H1 (cell line): ENCODE measurements around the gene TMSB10. TPM values are rescaled to one million over a fixed set of nuclear protein-coding genes. Genes with fewer than 3 reads are reported as not detected.

Source experiments
- CTCF ChIA-PET: fragments of 300-600 bp; sonication (Branson Sonifier 250); formaldehyde crosslinking; loops from one replicate; lab custom pipeline; 2021; ENCODE audit not compliant: partially characterized antibody; lab: Charles Lee
- POLR2A ChIA-PET: fragments of 300-600 bp; sonication (Branson Sonifier 250); formaldehyde crosslinking; loops from one replicate; lab custom pipeline; 2021; ENCODE audit warnings: inconsistent platforms; ENCODE audit not compliant: partially characterized antibody; lab: Charles Lee
- DNase-seq, 2 experiments: peaks; one replicate each; pipeline versions ENCODE4 v3.0.0 to v3.0.0-alpha.2; 2010 to 2022; ENCODE audit warnings: low spot score in 2 of 2, low read depth in 1 of 2, mixed read lengths in 1 of 2
- FAIRE-seq: peaks from 2 replicates; lab custom pipeline; 2011; peaks lifted over from hg19 to GRCh38; lab: Jason Lieb, UNC
- H2AFZ ChIP-seq: 2 replicates; pipeline ENCODE4 v1.8.1; 2012; ENCODE audit warnings: low read length, inconsistent platforms
- H2AK5ac ChIP-seq: 2 replicates; pipeline ENCODE4 v1.6.1; 2013; ENCODE audit warnings: low read depth, low read length
- H2BK120ac ChIP-seq: replicated peaks from 2 replicates; pipeline ENCODE3; 2013; ENCODE audit warnings: low read depth, low read length, inconsistent platforms
- H2BK12ac ChIP-seq: 2 replicates; pipeline ENCODE4 v1.6.1; 2013; ENCODE audit warnings: low read depth, low read length
- H2BK15ac ChIP-seq: 2 replicates; pipeline ENCODE4 v1.6.1; 2013; ENCODE audit warnings: low read length
- H2BK20ac ChIP-seq: 2 replicates; pipeline ENCODE4 v1.6.1; 2013; ENCODE audit warnings: low read length
- H2BK5ac ChIP-seq: 2 replicates; pipeline ENCODE4 v1.6.1; 2013; ENCODE audit warnings: low read depth, low read length
- H3K14ac ChIP-seq: 2 replicates; pipeline ENCODE4 v1.6.1; 2013; ENCODE audit warnings: inconsistent platforms; ENCODE audit not compliant: insufficient read length
- H3K18ac ChIP-seq: 2 replicates; pipeline ENCODE4 v1.6.1; 2013; ENCODE audit warnings: low read length; ENCODE audit errors: extremely low read depth
- H3K23ac ChIP-seq: 2 replicates; pipeline ENCODE4 v1.6.1; 2013; ENCODE audit warnings: inconsistent platforms; ENCODE audit not compliant: insufficient read length
- H3K23me2 ChIP-seq: 2 replicates; pipeline ENCODE4 v1.6.1; 2013; ENCODE audit warnings: low read depth, low read length
- H3K27ac ChIP-seq: 2 replicates; pipeline ENCODE4 v1.6.1; 2011; ENCODE audit warnings: low read depth, low read length, inconsistent platforms
- H3K27me3 ChIP-seq, 4 experiments: replicated peaks in 1 of 4; 1 replicate in 1 of 4; 2 replicates in 3 of 4; pipeline versions ENCODE4 v1.6.1 to v1.8.1; 2011 to 2013; ENCODE audit warnings: low read length in 3 of 4, mild to moderate bottlenecking in 3 of 4, inconsistent platforms in 2 of 4, mixed read lengths in 2 of 4, moderate library complexity in 1 of 4; ENCODE audit not compliant: control insufficient read depth in 3 of 4, insufficient read depth in 3 of 4; ENCODE audit errors: extremely low read depth in 1 of 4
- H3K36me3 ChIP-seq, 4 experiments: 2 replicates each; pipeline versions ENCODE4 v1.6.1 to v1.8.1; 2011 to 2013; ENCODE audit warnings: mild to moderate bottlenecking in 4 of 4, low read length in 3 of 4, moderate library complexity in 2 of 4, control low read depth in 1 of 4, inconsistent platforms in 1 of 4; ENCODE audit not compliant: insufficient read depth in 4 of 4, control insufficient read depth in 2 of 4
- H3K4ac ChIP-seq: replicated peaks from 2 replicates; pipeline ENCODE3; 2013; ENCODE audit warnings: low read length, low read depth, mixed read lengths, inconsistent platforms; ENCODE audit not compliant: insufficient read length
- H3K4me1 ChIP-seq, 4 experiments: replicated peaks in 1 of 4; 1 replicate in 1 of 4; 2 replicates in 3 of 4; pipeline versions ENCODE4 v1.6.1 to v1.8.1; 2011 to 2013; ENCODE audit warnings: low read length in 3 of 4, inconsistent platforms in 2 of 4, mixed read lengths in 1 of 4; ENCODE audit not compliant: insufficient read depth in 4 of 4, control insufficient read depth in 3 of 4
- H3K4me2 ChIP-seq, 2 experiments: 2 replicates each; pipeline versions ENCODE4 v1.6.1 to v1.8.1; 2011 to 2013; ENCODE audit warnings: low read depth in 2 of 2, low read length in 2 of 2, control low read depth in 1 of 2, inconsistent platforms in 1 of 2, mild to moderate bottlenecking in 1 of 2; ENCODE audit not compliant: insufficient read depth in 1 of 2
- H3K4me3 ChIP-seq, 4 experiments: fragments of 200-600, 300-600 bp in 1 of 4; sonication (generic), shearing (Covaris generic), sonication (Bioruptor Twin) in 1 of 4; 2 replicates each; pipeline versions ENCODE4 v1.5.1 to v1.8.1; 2011 to 2016; ENCODE audit warnings: low read length in 4 of 4, low read depth in 3 of 4, control low read depth in 2 of 4, inconsistent platforms in 2 of 4, mild to moderate bottlenecking in 2 of 4, mixed read lengths in 1 of 4, moderate library complexity in 1 of 4; ENCODE audit not compliant: insufficient read depth in 2 of 4; ENCODE audit errors: extremely low read depth in 1 of 4
- H3K56ac ChIP-seq: replicated peaks from 2 replicates; pipeline ENCODE3; 2013; ENCODE audit warnings: low read depth, mild to moderate bottlenecking, mixed read lengths, low read length, inconsistent platforms; ENCODE audit not compliant: insufficient read length
- H3K79me1 ChIP-seq: 2 replicates; pipeline ENCODE4 v1.6.1; 2013; ENCODE audit warnings: low read depth, low read length, control low read depth
- H3K79me2 ChIP-seq, 2 experiments: 2 replicates each; pipeline versions ENCODE4 v1.6.1 to v1.8.1; 2012 to 2013; ENCODE audit warnings: low read length in 2 of 2, mild to moderate bottlenecking in 2 of 2, inconsistent platforms in 1 of 2; ENCODE audit not compliant: insufficient read depth in 2 of 2, control insufficient read depth in 1 of 2
- H3K9ac ChIP-seq, 4 experiments: replicated peaks in 1 of 4; 1 replicate in 1 of 4; 2 replicates in 3 of 4; pipeline versions ENCODE4 v1.6.1 to v1.8.1; 2011 to 2013; ENCODE audit warnings: low read depth in 3 of 4, low read length in 3 of 4, control low read depth in 2 of 4, mild to moderate bottlenecking in 2 of 4, moderate library complexity in 2 of 4, inconsistent platforms in 1 of 4; ENCODE audit errors: extremely low read depth in 1 of 4
- H3K9me3 ChIP-seq, 2 experiments: 2 replicates each; pipeline versions ENCODE4 v1.6.1 to v1.8.1; 2012 to 2013; ENCODE audit warnings: mild to moderate bottlenecking in 2 of 2, moderate library complexity in 2 of 2, control low read depth in 1 of 2, inconsistent platforms in 1 of 2, low read depth in 1 of 2, low read length in 1 of 2, mixed read lengths in 1 of 2; ENCODE audit not compliant: insufficient read depth in 2 of 2
- H4K20me1 ChIP-seq, 2 experiments: replicated peaks in 1 of 2; 2 replicates each; pipeline versions ENCODE3 to v1.8.1; 2011 to 2013; ENCODE audit warnings: inconsistent platforms in 2 of 2, low read length in 2 of 2, mild to moderate bottlenecking in 1 of 2; ENCODE audit not compliant: insufficient read depth in 2 of 2, control insufficient read depth in 1 of 2
- H4K5ac ChIP-seq: 2 replicates; pipeline ENCODE4 v1.6.1; 2013; ENCODE audit warnings: low read length, low read depth, mixed read lengths, inconsistent platforms; ENCODE audit not compliant: insufficient read length
- H4K8ac ChIP-seq: 2 replicates; pipeline ENCODE4 v1.8.0; 2013; ENCODE audit warnings: mild to moderate bottlenecking, moderate library complexity, low read length, inconsistent platforms; ENCODE audit not compliant: insufficient read depth; ENCODE audit errors: extremely low read depth
- H4K91ac ChIP-seq: replicated peaks from 2 replicates; pipeline ENCODE3; 2013; ENCODE audit warnings: low read length, mixed read lengths, inconsistent platforms; ENCODE audit not compliant: insufficient read length
- JUN ChIP-seq: IDR thresholded peaks from 2 replicates; pipeline ENCODE4 v1.6.1; 2011; ENCODE audit warnings: low read depth, mild to moderate bottlenecking, improper control_type of control experiment, low read length
- SIN3A ChIP-seq, 2 experiments: IDR thresholded peaks in 1 of 2; conservative IDR thresholded peaks in 1 of 2; 2 replicates each; pipeline ENCODE4 v1.6.1; 2011 to 2012; ENCODE audit warnings: low read length in 2 of 2, improper control_type of control experiment in 1 of 2, low read depth in 1 of 2, mild to moderate bottlenecking in 1 of 2
- WGBS, 2 experiments: shearing (Covaris generic) in 1 of 2; methylation state at CpG; one replicate each; pipeline versions ENCODE4 v1.1.6 to v1.1.7; 2013 to 2015; ENCODE audit warnings: low lambda C conversion rate in 2 of 2, mixed read lengths in 2 of 2, inconsistent platforms in 1 of 2, low coverage in 1 of 2, missing lambda C conversion rate in 1 of 2; ENCODE audit not compliant: insufficient replicate concordance in 2 of 2, insufficient coverage in 1 of 2, insufficient read length in 1 of 2; ENCODE audit errors: extremely low coverage in 1 of 2, missing lambda C conversion rate in 1 of 2; 5-methylcytosine and 5-hydroxymethylcytosine counted together
- polyA plus RNA-seq, 7 experiments: library from polyadenylated mRNA; depleted of rRNA in 3 of 7; stranded (reverse) in 5 of 7; unstranded in 2 of 7; fragments of >200 nt in 5 of 7; fragments of 200-250 nt in 2 of 7; gene quantifications; 1 replicate in 5 of 7; 2 replicates in 1 of 7; 4 replicates in 1 of 7; pipeline versions ENCODE4 v1.2.1 to v1.2.3, GENCODE V29; 2011 to 2013; ENCODE audit warnings: missing spikeins in 2 of 7, mixed read lengths in 2 of 7
- total RNA-seq: library from RNA; stranded (reverse); fragmentation: NEBNext Ultra II Directional; extraction: Animal tissue kit (Norgen Biotek cat#: 25700); gene quantifications from 2 replicates; pipeline ENCODE4 v1.2.1, GENCODE V29; 2021
- TF ChIP-seq, protein P1 (sequence below): IDR thresholded peaks from 2 replicates; pipeline ENCODE4 v1.6.1; 2011; ENCODE audit warnings: low read depth, mild to moderate bottlenecking, low read length; ENCODE audit not compliant: insufficient read depth

The TMSB10 gene
- total and polyA plus RNA-seq, 2 of the 8 experiments (the other 6 are each of a cell fraction or from before 2014, with no cell fraction given), result 593 to 1,075 TPM

DNA sequence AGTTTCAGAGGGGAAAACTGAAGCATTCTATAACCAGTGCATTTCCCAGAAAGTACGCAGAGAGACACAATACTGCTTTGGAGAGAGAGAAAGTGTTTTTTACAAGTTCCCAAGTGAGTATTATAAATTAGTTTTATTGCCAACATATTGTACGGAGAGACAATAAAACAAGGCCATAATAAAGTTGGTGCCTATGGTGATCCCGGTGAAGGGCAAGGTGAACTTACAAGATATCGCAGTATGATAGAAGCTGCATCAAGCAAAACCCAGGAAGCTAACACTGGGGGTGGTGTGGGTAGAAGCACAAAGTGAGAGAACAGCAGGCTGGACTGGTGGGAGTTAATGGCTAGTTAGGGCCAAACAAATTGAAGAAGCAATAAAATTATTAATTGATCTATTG is 7.5 kb downstream of the TMSB10 start:
- Histone ChIP-seq H2BK12ac (no peak overlapping the region), H3K27me3 (no peaks in the 10 kb centered on the region; a peak in 1 of 7 replicates), H2AK5ac (no peak overlapping the region), H2BK20ac (no peak overlapping the region), H4K20me1 (peaks cover 0 to 9% of the 10 kb centered on the region in 2 experiments), H3K14ac (no peak overlapping the region), H3K27ac (no peak overlapping the region), H3K79me1 (no peaks in the 10 kb centered on the region), H3K9ac (no peak overlapping the region), H3K4me2 (no peak overlapping the region), H3K4ac (no peak overlapping the region), H2AFZ (no peak overlapping the region), H3K36me3 (peaks cover 0 to 5% (median 0%) of the 10 kb centered on the region in 4 experiments; a peak in 2 of 8 replicates), H2BK15ac (no peak overlapping the region), H3K79me2 (no peaks in the 10 kb centered on the region), H3K23me2 (peaks cover 10% of the 10 kb centered on the region; the same call in 1 of the 2 replicates), H3K18ac (no peak overlapping the region), H4K8ac (no peak overlapping the region), H4K91ac (no peak overlapping the region), H3K9me3 (no peaks in the 10 kb centered on the region; a peak in 1 of 4 replicates), H3K4me3 (no peak overlapping the region), H4K5ac (no peak overlapping the region), H3K23ac (no peak overlapping the region), H3K4me1 (no peaks in the 10 kb centered on the region; a peak in 1 of 7 replicates), H2BK120ac (no peak overlapping the region), H3K56ac (no peak overlapping the region), H2BK5ac (no peak overlapping the region)
- POLR2A ChIA-PET, result no interaction called here
- WGBS, 2 experiments, result 91% methylated on average over 4 of the region's 4 CpGs; no CpG with 5 or more reads in 1 of the 2 experiments
- CTCF ChIA-PET, result interaction anchor here (2.4 kb wide), 1 partner anchor 13 kb away, joined by 12 read pairs; no protein-coding TSS in a partner anchor
- TF ChIP-seq, protein P1, sequence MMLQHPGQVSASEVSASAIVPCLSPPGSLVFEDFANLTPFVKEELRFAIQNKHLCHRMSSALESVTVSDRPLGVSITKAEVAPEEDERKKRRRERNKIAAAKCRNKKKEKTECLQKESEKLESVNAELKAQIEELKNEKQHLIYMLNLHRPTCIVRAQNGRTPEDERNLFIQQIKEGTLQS, result no peak
- TF ChIP-seq SIN3A (conservative IDR thresholded peaks at IDR 0.05 in 1 of 2, IDR thresholded peaks at IDR 0.05 in 1 of 2; ENCODE audit: low read depth in 1 of 2, low read length in 2 of 2) (no peak), JUN (no peak)
- DNase-seq (no peak), FAIRE-seq (no peak)
